HEK293 (cell line): ENCODE data around the gene CARMIL3.

Experiments
- CTCF ChIA-PET: fragments of 350-600 bp; formaldehyde crosslinking; extraction: SDS; loops from one replicate; lab custom pipeline; 2021; ENCODE audit warnings: antibody characterized with exemption; lab: Yijun Ruan, JAX
- POLR2A ChIA-PET: fragments of 300-600 bp; formaldehyde crosslinking; extraction: SDS; loops from one replicate; lab custom pipeline; 2020; ENCODE audit warnings: antibody characterized with exemption, inconsistent platforms; lab: Yijun Ruan, JAX
- H3K27ac ChIP-seq: fragments of 200-500 bp; sonication (Bioruptor generic); 2 replicates; pipeline ENCODE4 v1.5.1; 2014; ENCODE audit warnings: low read depth, low read length, control low read depth, inconsistent platforms; ENCODE audit errors: extremely low read depth
- H3K36me3 ChIP-seq, 2 experiments: fragments of 200-500 bp in 1 of 2; sonication (Bioruptor generic) in 1 of 2; 1 replicate in 1 of 2; 2 replicates in 1 of 2; pipeline ENCODE4 v1.5.1; 2014 to 2017; ENCODE audit warnings: inconsistent platforms in 2 of 2, low read length in 2 of 2; ENCODE audit not compliant: control insufficient read depth in 2 of 2, insufficient read depth in 1 of 2
- H3K4me1 ChIP-seq: fragments of 200-500 bp; sonication (Bioruptor generic); 2 replicates; pipeline ENCODE4 v1.5.1; 2014; ENCODE audit warnings: mild to moderate bottlenecking, low read length, inconsistent platforms; ENCODE audit not compliant: control insufficient read depth, insufficient read depth
- H3K4me3 ChIP-seq: 2 replicates; pipeline ENCODE4 v1.5.1; 2011; ENCODE audit warnings: low read depth, mild to moderate bottlenecking, control low read depth, low read length, moderate library complexity
- H3K9me3 ChIP-seq: fragments of 200-500 bp; sonication (Bioruptor generic); 2 replicates; pipeline ENCODE4 v1.5.1; 2014; ENCODE audit warnings: low read depth, low read length, inconsistent platforms; ENCODE audit not compliant: control insufficient read depth, insufficient read depth
- BCL11B ChIP-seq: fragments of 450-650 bp; formaldehyde crosslinking; IDR thresholded peaks from 2 replicates; pipeline ENCODE4 v1.5.1; 2016; ENCODE audit warnings: low read depth, missing biosample characterization, missing genetic modification characterization
- KLF1 ChIP-seq: fragments of 450-650 bp; formaldehyde crosslinking; IDR thresholded peaks from 2 replicates; pipeline ENCODE4 v1.5.1; 2016; ENCODE audit warnings: missing biosample characterization, missing genetic modification characterization
- MZF1 ChIP-seq: fragments of 450-650 bp; formaldehyde crosslinking; IDR thresholded peaks from 2 replicates; pipeline ENCODE4 v1.5.1; 2017; ENCODE audit warnings: missing biosample characterization, missing genetic modification characterization, borderline replicate concordance
- SP2 ChIP-seq: fragments of 450-650 bp; formaldehyde crosslinking; IDR thresholded peaks from 2 replicates; pipeline ENCODE4 v1.5.1; 2016; ENCODE audit warnings: missing biosample characterization, missing genetic modification characterization
- ZBTB7A ChIP-seq: fragments of 450-650 bp; formaldehyde crosslinking; IDR thresholded peaks from 2 replicates; pipeline ENCODE4 v1.5.1; 2016; ENCODE audit warnings: low read depth, missing biosample characterization, missing genetic modification characterization
- ZFP69B ChIP-seq: fragments of 450-650 bp; formaldehyde crosslinking; IDR thresholded peaks from 2 replicates; pipeline ENCODE4 v1.5.1; 2016; ENCODE audit warnings: missing biosample characterization, missing genetic modification characterization
- ZNF23 ChIP-seq: fragments of 450-650 bp; formaldehyde crosslinking; IDR thresholded peaks from 2 replicates; pipeline ENCODE4 v1.5.1; 2016; ENCODE audit warnings: missing biosample characterization, missing genetic modification characterization, borderline replicate concordance
- ZNF585B ChIP-seq: fragments of 450-650 bp; formaldehyde crosslinking; IDR thresholded peaks from 2 replicates; pipeline ENCODE4 v1.5.1; 2016; ENCODE audit warnings: missing biosample characterization, missing genetic modification characterization
- ZNF610 ChIP-seq: fragments of 450-650 bp; formaldehyde crosslinking; IDR thresholded peaks from 2 replicates; pipeline ENCODE4 v1.5.1; 2016; ENCODE audit warnings: missing biosample characterization, missing genetic modification characterization, borderline replicate concordance
- ZNF660 ChIP-seq: fragments of 450-650 bp; IDR thresholded peaks from 2 replicates; pipeline ENCODE4 v1.5.1; 2018; ENCODE audit warnings: missing biosample characterization, mild to moderate bottlenecking, missing genetic modification characterization
- ZNF707 ChIP-seq: fragments of 450-650 bp; formaldehyde crosslinking; IDR thresholded peaks from 2 replicates; pipeline ENCODE4 v1.5.1; 2016; ENCODE audit warnings: missing biosample characterization, missing genetic modification characterization
- ZNF776 ChIP-seq: fragments of 450-650 bp; formaldehyde crosslinking; IDR thresholded peaks from 2 replicates; pipeline ENCODE4 v1.5.0; 2017; ENCODE audit warnings: missing biosample characterization, missing genetic modification characterization, borderline replicate concordance
- ZNF830 ChIP-seq: fragments of 450-650 bp; IDR thresholded peaks from 2 replicates; pipeline ENCODE4 v1.5.0; 2018; ENCODE audit warnings: missing biosample characterization, missing genetic modification characterization, low read depth, mild to moderate bottlenecking, moderate library complexity
- ZXDB ChIP-seq: fragments of 450-650 bp; formaldehyde crosslinking; IDR thresholded peaks from 2 replicates; pipeline ENCODE4 v1.5.1; 2016; ENCODE audit warnings: missing biosample characterization, missing genetic modification characterization
- TF ChIP-seq, protein P1 (sequence below): fragments of 450-650 bp; formaldehyde crosslinking; IDR thresholded peaks from 2 replicates; pipeline ENCODE4 v1.5.1; 2017; ENCODE audit warnings: missing biosample characterization, missing genetic modification characterization
- TF ChIP-seq, protein P2 (sequence below): fragments of 450-650 bp; formaldehyde crosslinking; IDR thresholded peaks from 2 replicates; pipeline ENCODE4 v1.5.1; 2016; ENCODE audit warnings: missing biosample characterization, missing genetic modification characterization
- TF ChIP-seq, protein P3 (sequence below): fragments of 450-650 bp; formaldehyde crosslinking; IDR thresholded peaks from 2 replicates; pipeline ENCODE4 v1.5.1; 2016; ENCODE audit warnings: missing biosample characterization, missing genetic modification characterization
- TF ChIP-seq, protein P4 (sequence below): fragments of 450-650 bp; formaldehyde crosslinking; IDR thresholded peaks from 2 replicates; pipeline ENCODE4 v1.5.1; 2016; ENCODE audit warnings: missing biosample characterization, missing genetic modification characterization

Gene CARMIL3

DNA sequence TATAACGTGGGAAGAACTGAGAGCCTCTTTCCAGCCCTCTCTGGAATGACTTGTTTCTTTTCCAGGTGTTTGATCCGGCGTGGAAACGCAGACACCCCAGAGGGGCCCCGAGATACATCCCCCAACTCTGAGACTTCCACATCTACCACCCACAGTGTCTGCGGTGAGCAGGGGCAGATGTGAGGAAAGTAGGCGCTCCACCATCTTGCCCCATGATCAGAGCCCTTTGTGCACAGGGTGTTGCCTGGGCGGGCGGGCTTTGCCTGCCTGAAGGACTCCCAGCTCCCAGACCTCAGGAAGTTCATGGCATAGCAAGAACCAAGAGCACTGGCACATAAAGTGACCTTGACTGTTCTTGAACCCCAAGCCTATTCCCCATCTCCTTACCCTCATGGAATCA is 2.8 kb downstream of the CARMIL3 start (continued):
- no peak for TF ChIP-seq ZBTB7A (tag by site-specific recombination)
- no peak for TF ChIP-seq ZNF23 (tag by site-specific recombination)
- TF ChIP-seq, protein P1, sequence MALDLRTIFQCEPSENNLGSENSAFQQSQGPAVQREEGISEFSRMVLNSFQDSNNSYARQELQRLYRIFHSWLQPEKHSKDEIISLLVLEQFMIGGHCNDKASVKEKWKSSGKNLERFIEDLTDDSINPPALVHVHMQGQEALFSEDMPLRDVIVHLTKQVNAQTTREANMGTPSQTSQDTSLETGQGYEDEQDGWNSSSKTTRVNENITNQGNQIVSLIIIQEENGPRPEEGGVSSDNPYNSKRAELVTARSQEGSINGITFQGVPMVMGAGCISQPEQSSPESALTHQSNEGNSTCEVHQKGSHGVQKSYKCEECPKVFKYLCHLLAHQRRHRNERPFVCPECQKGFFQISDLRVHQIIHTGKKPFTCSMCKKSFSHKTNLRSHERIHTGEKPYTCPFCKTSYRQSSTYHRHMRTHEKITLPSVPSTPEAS = no peak
- TF ChIP-seq, protein P2, sequence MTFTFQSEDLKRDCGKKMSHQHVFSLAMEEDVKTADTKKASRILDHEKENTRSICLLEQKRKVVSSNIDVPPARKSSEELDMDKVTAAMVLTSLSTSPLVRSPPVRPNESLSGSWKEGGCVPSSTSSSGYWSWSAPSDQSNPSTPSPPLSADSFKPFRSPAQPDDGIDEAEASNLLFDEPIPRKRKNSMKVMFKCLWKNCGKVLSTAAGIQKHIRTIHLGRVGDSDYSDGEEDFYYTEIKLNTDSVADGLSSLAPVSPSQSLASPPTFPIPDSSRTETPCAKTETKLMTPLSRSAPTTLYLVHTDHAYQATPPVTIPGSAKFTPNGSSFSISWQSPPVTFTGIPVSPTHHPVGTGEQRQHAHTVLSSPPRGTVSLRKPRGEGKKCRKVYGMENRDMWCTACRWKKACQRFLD (tag by site-specific recombination) = no peak
- no peak for TF ChIP-seq ZFP69B (tag by site-specific recombination)
- TF ChIP-seq, all 188 proteins: peak for 0

DNA sequence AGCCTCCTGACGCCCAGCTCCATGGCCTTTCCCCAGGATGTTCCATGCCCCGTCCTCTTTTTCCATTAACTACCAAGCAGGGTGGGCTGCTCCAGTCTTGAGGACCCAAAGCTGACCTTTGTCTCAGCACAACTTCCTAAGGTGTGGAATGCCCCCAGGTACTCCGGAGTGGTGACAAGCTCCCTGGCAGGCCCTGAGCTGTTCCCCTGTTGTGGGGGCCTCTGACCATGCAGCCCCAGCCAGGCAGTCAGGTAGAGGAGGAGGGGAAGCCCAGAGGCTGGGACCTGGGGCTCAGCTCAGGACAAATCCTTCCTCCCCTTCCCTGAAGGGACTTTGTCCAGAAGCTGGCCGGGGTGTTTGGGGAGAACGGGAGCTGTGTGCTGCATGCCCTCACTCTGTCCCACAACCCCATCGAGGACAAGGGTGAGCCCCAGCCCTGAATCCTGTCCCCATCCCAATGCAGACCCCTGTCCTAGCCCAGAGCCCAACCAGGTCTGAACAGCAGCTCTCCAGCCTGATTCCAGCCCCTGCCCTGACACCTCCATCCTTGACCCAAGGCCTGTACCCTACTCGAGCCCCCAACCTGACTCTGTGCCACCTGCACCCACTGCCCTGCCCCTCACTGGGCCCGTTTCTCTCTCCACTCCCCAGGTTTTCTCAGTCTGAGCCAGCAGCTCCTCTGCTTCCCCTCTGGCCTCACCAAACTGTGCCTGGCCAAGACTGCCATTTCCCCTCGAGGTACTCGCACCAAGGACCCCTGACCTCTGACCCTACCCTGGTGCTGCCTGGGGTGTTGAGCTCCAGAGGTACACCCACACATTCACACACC is 4.4 kb downstream of the CARMIL3 start:
- no peaks in the 10 kb centered on the region for H3K4me1 ChIP-seq
- H3K9me3 ChIP-seq = no peaks in the 10 kb centered on the region
- TF ChIP-seq ZXDB (tag by site-specific recombination) (no peak), KLF1 (tag by site-specific recombination) (no peak), ZNF660 (tag by site-specific recombination) (no peak), ZNF585B (tag by site-specific recombination) (no peak), BCL11B (no peak), SP2 (no peak), ZNF776 (no peak), MZF1 (tag by site-specific recombination) (no peak), ZNF830 (tag by site-specific recombination) (no peak), ZNF707 (tag by site-specific recombination) (no peak), ZNF610 (tag by site-specific recombination) (no peak)
- TF ChIP-seq, protein P3, sequence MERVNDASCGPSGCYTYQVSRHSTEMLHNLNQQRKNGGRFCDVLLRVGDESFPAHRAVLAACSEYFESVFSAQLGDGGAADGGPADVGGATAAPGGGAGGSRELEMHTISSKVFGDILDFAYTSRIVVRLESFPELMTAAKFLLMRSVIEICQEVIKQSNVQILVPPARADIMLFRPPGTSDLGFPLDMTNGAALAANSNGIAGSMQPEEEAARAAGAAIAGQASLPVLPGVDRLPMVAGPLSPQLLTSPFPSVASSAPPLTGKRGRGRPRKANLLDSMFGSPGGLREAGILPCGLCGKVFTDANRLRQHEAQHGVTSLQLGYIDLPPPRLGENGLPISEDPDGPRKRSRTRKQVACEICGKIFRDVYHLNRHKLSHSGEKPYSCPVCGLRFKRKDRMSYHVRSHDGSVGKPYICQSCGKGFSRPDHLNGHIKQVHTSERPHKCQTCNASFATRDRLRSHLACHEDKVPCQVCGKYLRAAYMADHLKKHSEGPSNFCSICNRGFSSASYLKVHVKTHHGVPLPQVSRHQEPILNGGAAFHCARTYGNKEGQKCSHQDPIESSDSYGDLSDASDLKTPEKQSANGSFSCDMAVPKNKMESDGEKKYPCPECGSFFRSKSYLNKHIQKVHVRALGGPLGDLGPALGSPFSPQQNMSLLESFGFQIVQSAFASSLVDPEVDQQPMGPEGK = no peak
- TF ChIP-seq, protein P4, sequence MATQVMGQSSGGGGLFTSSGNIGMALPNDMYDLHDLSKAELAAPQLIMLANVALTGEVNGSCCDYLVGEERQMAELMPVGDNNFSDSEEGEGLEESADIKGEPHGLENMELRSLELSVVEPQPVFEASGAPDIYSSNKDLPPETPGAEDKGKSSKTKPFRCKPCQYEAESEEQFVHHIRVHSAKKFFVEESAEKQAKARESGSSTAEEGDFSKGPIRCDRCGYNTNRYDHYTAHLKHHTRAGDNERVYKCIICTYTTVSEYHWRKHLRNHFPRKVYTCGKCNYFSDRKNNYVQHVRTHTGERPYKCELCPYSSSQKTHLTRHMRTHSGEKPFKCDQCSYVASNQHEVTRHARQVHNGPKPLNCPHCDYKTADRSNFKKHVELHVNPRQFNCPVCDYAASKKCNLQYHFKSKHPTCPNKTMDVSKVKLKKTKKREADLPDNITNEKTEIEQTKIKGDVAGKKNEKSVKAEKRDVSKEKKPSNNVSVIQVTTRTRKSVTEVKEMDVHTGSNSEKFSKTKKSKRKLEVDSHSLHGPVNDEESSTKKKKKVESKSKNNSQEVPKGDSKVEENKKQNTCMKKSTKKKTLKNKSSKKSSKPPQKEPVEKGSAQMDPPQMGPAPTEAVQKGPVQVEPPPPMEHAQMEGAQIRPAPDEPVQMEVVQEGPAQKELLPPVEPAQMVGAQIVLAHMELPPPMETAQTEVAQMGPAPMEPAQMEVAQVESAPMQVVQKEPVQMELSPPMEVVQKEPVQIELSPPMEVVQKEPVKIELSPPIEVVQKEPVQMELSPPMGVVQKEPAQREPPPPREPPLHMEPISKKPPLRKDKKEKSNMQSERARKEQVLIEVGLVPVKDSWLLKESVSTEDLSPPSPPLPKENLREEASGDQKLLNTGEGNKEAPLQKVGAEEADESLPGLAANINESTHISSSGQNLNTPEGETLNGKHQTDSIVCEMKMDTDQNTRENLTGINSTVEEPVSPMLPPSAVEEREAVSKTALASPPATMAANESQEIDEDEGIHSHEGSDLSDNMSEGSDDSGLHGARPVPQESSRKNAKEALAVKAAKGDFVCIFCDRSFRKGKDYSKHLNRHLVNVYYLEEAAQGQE = no peak
- ChIA-PET POLR2A (no interaction called here), CTCF (interaction anchor here (0.6 to 8.9 kb wide), 11 partner anchors 20 to 743 kb away, joined by 3 to 247 read pairs (median 4); partner anchors contain the start of genes CIDEB, DCAF11, IRF9 and NRL)
- no peaks in the 10 kb centered on the region for H3K36me3 ChIP-seq
- H3K4me3 ChIP-seq = no peak overlapping the region
- no peak overlapping the region for H3K27ac ChIP-seq
